IgD-negative memory B cell (primary cell): Measurements from ENCODE around the gene CEP97. TPM values are rescaled to one million over a fixed set of nuclear protein-coding genes. Genes with fewer than 3 reads are reported as not detected.

Experiments used
- H3K27ac Mint-ChIP-seq, 3 donors: one replicate each; pipeline ENCODE4 v1.8.0; 2020 to 2022; ENCODE audit warnings: mild to moderate bottlenecking in 3 of 3, mixed read lengths in 3 of 3, moderate library complexity in 1 of 3
- H3K27me3 Mint-ChIP-seq: one replicate; pipeline ENCODE4 v1.8.0; 2021; ENCODE audit warnings: mixed read lengths
- H3K36me3 Mint-ChIP-seq: one replicate; pipeline ENCODE4 v1.8.0; 2020; ENCODE audit warnings: mild to moderate bottlenecking, mixed read lengths
- H3K4me1 Mint-ChIP-seq, 3 donors: one replicate each; pipeline ENCODE4 v1.8.0; 2020 to 2022; ENCODE audit warnings: mixed read lengths in 3 of 3, mild to moderate bottlenecking in 1 of 3
- H3K4me3 Mint-ChIP-seq, 4 donors: one replicate each; pipeline ENCODE4 v1.8.0; 2020 to 2022; ENCODE audit warnings: mild to moderate bottlenecking in 4 of 4, mixed read lengths in 4 of 4, moderate library complexity in 3 of 4
- H3K9me3 Mint-ChIP-seq, 3 donors: one replicate each; pipeline ENCODE4 v1.8.0; 2020 to 2021; ENCODE audit warnings: mixed read lengths in 3 of 3, mild to moderate bottlenecking in 1 of 3
- polyA plus RNA-seq: library from polyadenylated mRNA; unstranded; fragments of 300-500 nt; fragmentation: Illumina TruSeq; gene quantifications from one replicate; pipeline ENCODE4 v1.2.3, GENCODE V29; 2021

The CEP97 gene
- polyA plus RNA-seq, 1 donor from 2014 or later: 6.1 TPM

GRCh38 chr3:101779047-101779821, 54.8 kb downstream of the CEP97 start, which contains the start of gene NXPE3:
Gene NXPE3 (plus strand): TSS chr3:101779211. CDS start chr3:101785597, 6,386 bp downstream.
- H3K9me3 Mint-ChIP-seq: no peaks in the 10 kb centered on the region
- H3K27me3 Mint-ChIP-seq: no peaks in the 10 kb centered on the region
- H3K36me3 Mint-ChIP-seq: peaks cover 9% of the 10 kb centered on the region

GRCh38 chr3:101779822-101780381, 55.5 kb downstream of the CEP97 start:
- peak overlapping the region; percentile 84 to 98 (median 97) for H3K27ac Mint-ChIP-seq
- no peaks in the 10 kb centered on the region for H3K9me3 Mint-ChIP-seq
- H3K4me1 Mint-ChIP-seq: peaks cover 32 to 45% (median 42%) of the 10 kb centered on the region in 3 donors
- peaks cover 11% of the 10 kb centered on the region for H3K36me3 Mint-ChIP-seq
- no peaks in the 10 kb centered on the region for H3K27me3 Mint-ChIP-seq
- H3K4me3 Mint-ChIP-seq: peak overlapping the region; percentile 77 to 98 (median 92)

More at GRCh38 chr3:101779047-101779821, 54.8 kb downstream of the CEP97 start, which contains the start of gene NXPE3:
- peak within 1 kb of the TSS; percentile 77 to 98 (median 92) for H3K4me3 Mint-ChIP-seq
- H3K4me1 Mint-ChIP-seq: peaks cover 36 to 41% (median 40%) of the 10 kb centered on the region in 3 donors
- H3K27ac Mint-ChIP-seq: peak within 1 kb of the TSS; percentile 84 to 98 (median 97)

- H3K4me3 Mint-ChIP-seq: peak overlapping the region in 3 of 4 donors; percentile 77 to 98 (median 86)
- H3K36me3 Mint-ChIP-seq: peaks cover 12% of the 10 kb centered on the region
- H3K27me3 Mint-ChIP-seq: no peaks in the 10 kb centered on the region
- peaks cover 35 to 49% (median 40%) of the 10 kb centered on the region in 3 donors for H3K4me1 Mint-ChIP-seq
- H3K9me3 Mint-ChIP-seq: no peaks in the 10 kb centered on the region
- H3K27ac Mint-ChIP-seq: peak overlapping the region in 2 of 3 donors; percentile 35 to 37
These were observed 56.2 kb downstream of the CEP97 start for GRCh38 chr3:101780661-101781060.

- Mint-ChIP-seq H3K27ac (peak overlapping the region in 1 of 3 donors; percentile 35), H3K4me1 (peaks cover 37 to 49% (median 39%) of the 10 kb centered on the region in 3 donors), H3K4me3 (peak overlapping the region in 2 of 4 donors; percentile 77 to 98), H3K36me3 (peaks cover 12% of the 10 kb centered on the region), H3K9me3 (no peaks in the 10 kb centered on the region), H3K27me3 (no peaks in the 10 kb centered on the region)
These were observed 56.8 kb downstream of the CEP97 start for GRCh38 chr3:101781166-101781565.

- Mint-ChIP-seq H3K4me3 (peak overlapping the region in 1 of 4 donors; percentile 74), H3K4me1 (peaks cover 19 to 29% (median 28%) of the 10 kb centered on the region in 3 donors), H3K9me3 (no peaks in the 10 kb centered on the region), H3K27ac (peak overlapping the region in 1 of 3 donors; percentile 11), H3K27me3 (no peaks in the 10 kb centered on the region), H3K36me3 (peaks cover 28% of the 10 kb centered on the region)
These were observed 60.6 kb downstream of the CEP97 start for GRCh38 chr3:101784855-101785613.

GRCh38 chr3:101791778-101792177, 67.4 kb downstream of the CEP97 start:
- Mint-ChIP-seq H3K27me3 (no peaks in the 10 kb centered on the region), H3K4me3 (peak overlapping the region; percentile 0 to 86 (median 40)), H3K4me1 (peaks cover 22 to 40% (median 26%) of the 10 kb centered on the region in 3 donors), H3K36me3 (peaks cover 32% of the 10 kb centered on the region), H3K27ac (peak overlapping the region; percentile 4 to 90 (median 12)), H3K9me3 (peaks cover 0 to 6% (median 2%) of the 10 kb centered on the region in 3 donors)

- H3K4me1 Mint-ChIP-seq: peaks cover 24 to 37% (median 26%) of the 10 kb centered on the region in 3 donors
- H3K27me3 Mint-ChIP-seq: no peaks in the 10 kb centered on the region
- no peak overlapping the region for H3K27ac Mint-ChIP-seq
- H3K4me3 Mint-ChIP-seq: peak overlapping the region in 1 of 4 donors; percentile 11
- H3K9me3 Mint-ChIP-seq: peaks cover 0 to 6% (median 2%) of the 10 kb centered on the region in 3 donors
- H3K36me3 Mint-ChIP-seq: peaks cover 16% of the 10 kb centered on the region
These were observed 71.8 kb downstream of the CEP97 start for GRCh38 chr3:101796077-101796680.

- Mint-ChIP-seq H3K27me3 (no peaks in the 10 kb centered on the region), H3K27ac (no peak overlapping the region), H3K36me3 (peaks cover 6% of the 10 kb centered on the region), H3K9me3 (no peaks in the 10 kb centered on the region), H3K4me1 (peaks cover 4 to 21% (median 14%) of the 10 kb centered on the region in 3 donors), H3K4me3 (peak overlapping the region in 1 of 4 donors; percentile 17)
These were observed 76.8 kb downstream of the CEP97 start for GRCh38 chr3:101801174-101801573.

GRCh38 chr3:101802179-101802578, 77.8 kb downstream of the CEP97 start:
- Mint-ChIP-seq H3K36me3 (peaks cover 6% of the 10 kb centered on the region), H3K9me3 (no peaks in the 10 kb centered on the region), H3K4me3 (no peak overlapping the region), H3K27me3 (no peaks in the 10 kb centered on the region), H3K27ac (peak overlapping the region in 1 of 3 donors; percentile 88), H3K4me1 (peaks cover 4 to 14% (median 9%) of the 10 kb centered on the region in 3 donors)

GRCh38 chr3:101803173-101803782, 78.9 kb downstream of the CEP97 start:
- H3K27me3 Mint-ChIP-seq: no peaks in the 10 kb centered on the region
- no peaks in the 10 kb centered on the region for H3K9me3 Mint-ChIP-seq
- H3K36me3 Mint-ChIP-seq: peaks cover 6% of the 10 kb centered on the region
- H3K4me3 Mint-ChIP-seq: no peak overlapping the region
- H3K27ac Mint-ChIP-seq: peak overlapping the region in 1 of 3 donors; percentile 81
- peaks cover under 1 to 14% (median 9%) of the 10 kb centered on the region in 3 donors for H3K4me1 Mint-ChIP-seq

GRCh38 chr3:101803939-101804338, 79.5 kb downstream of the CEP97 start:
- Mint-ChIP-seq H3K4me3 (no peak overlapping the region), H3K9me3 (no peaks in the 10 kb centered on the region), H3K27me3 (no peaks in the 10 kb centered on the region), H3K36me3 (peaks cover 6% of the 10 kb centered on the region), H3K27ac (no peak overlapping the region), H3K4me1 (peaks cover 0 to 16% (median 11%) of the 10 kb centered on the region in 3 donors)

GRCh38 chr3:101806491-101806890, 82.1 kb downstream of the CEP97 start:
- no peak overlapping the region for H3K27ac Mint-ChIP-seq
- no peaks in the 10 kb centered on the region for H3K9me3 Mint-ChIP-seq
- no peak overlapping the region for H3K4me3 Mint-ChIP-seq
- H3K4me1 Mint-ChIP-seq: peaks cover 5 to 24% (median 22%) of the 10 kb centered on the region in 3 donors
- no peaks in the 10 kb centered on the region for H3K27me3 Mint-ChIP-seq
- H3K36me3 Mint-ChIP-seq: peaks cover 5% of the 10 kb centered on the region

GRCh38 chr3:101807888-101808287, 83.5 kb downstream of the CEP97 start:
- peak overlapping the region in 1 of 4 donors; percentile 27 for H3K4me3 Mint-ChIP-seq
- H3K4me1 Mint-ChIP-seq: peaks cover 5 to 24% (median 22%) of the 10 kb centered on the region in 3 donors

More at GRCh38 chr3:101807888-101808287, 83.5 kb downstream of the CEP97 start:
- Mint-ChIP-seq H3K9me3 (no peaks in the 10 kb centered on the region), H3K36me3 (peaks cover 5% of the 10 kb centered on the region), H3K27me3 (no peaks in the 10 kb centered on the region), H3K27ac (no peak overlapping the region)
